Measurements from ENCODE around the gene BRIP1. TPM values are rescaled to one million over a fixed set of nuclear protein-coding genes. Genes with fewer than 3 reads are reported as not detected.
"Not testable (repeated sequence)": the region's sequence is repeated elsewhere in the genome, so short reads cannot be mapped to it uniquely, and the experiment has no call there.

BRIP1 gene
- total RNA-seq, 1 donor from 2014 or later = 6.5 TPM

DNA sequence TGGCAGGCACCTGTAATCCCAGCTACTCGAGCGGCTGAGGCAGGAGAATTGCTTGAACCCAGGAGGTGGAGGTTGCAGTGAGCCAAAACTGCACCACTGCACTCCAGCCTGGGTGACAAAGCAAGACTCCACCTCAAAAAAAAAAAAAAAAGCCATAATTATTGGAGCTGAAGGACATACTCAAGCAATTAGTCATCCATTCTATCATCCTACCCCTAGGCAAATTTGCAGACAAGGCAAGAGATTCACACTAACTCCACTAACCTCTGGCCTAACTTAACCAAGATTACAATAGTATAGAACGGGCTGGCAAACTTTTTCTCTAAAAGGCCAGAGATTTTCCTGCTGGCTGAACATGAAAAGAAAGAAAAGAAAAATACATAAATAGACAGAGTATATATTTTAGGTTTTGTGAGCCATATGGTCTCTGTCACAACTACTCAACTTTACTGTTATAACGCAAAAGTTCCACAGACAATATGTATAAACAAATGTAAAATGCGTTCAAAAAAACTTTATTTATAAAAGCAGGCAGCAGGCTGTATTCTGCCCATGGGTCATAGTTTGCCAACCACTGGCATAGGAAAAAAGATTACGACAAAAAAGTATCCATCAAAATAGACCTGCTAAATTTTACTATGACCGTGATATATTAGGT is 29.7 kb downstream of the BRIP1 start:
- DNase-seq (ENCODE audit: low spot score in 2 of 2) = no peak
- no peak for FAIRE-seq

- FAIRE-seq = no peak
These were observed 30.9 kb downstream of the BRIP1 start for GRCh38 chr17:61832463-61832862.

DNA sequence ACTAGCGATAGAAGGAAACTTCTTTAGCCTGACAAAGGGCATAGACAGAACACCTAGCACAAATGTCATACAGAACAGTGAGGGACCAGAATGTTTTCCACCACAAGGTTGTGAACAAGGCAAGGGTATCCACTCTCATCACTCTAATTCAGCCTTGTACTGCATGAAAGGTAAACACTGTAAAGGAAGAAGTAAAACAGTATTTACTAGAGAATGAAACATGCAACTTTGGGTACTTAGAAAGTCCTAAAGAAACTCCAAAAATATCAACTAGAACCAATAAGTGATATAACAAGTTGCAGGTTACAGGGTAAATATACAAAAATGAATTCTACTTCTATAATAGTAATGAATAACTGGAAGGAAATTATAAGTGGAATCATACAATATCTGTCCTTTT is 32.2 kb downstream of the BRIP1 start:
- DNase-seq (ENCODE audit: low spot score in 2 of 2) (no peak), FAIRE-seq (no peak)

More at GRCh38 chr17:61832463-61832862, 30.9 kb downstream of the BRIP1 start:
- DNase-seq (ENCODE audit: low spot score in 2 of 2) = no peak

DNA sequence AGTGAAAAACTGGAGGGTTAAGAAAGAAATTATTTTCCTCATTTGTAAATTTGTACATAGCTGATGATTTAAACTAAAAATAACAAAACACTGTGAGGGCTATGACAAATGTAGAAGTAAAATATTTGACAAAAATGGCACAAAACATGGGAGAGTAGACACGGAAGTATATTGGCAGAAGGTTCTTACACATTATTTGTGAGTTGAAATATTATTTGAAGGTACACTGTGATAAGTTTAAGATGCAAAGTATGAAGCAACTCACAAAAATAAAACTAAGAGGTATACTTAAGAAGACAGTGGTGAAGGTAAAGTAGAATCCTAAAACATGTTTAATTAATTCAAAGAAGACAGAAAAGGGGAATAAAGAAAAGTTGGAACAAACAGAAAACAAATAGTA is 34.6 kb downstream of the BRIP1 start:
- FAIRE-seq (no peak), DNase-seq (ENCODE audit: low spot score in 2 of 2) (no peak)

DNA sequence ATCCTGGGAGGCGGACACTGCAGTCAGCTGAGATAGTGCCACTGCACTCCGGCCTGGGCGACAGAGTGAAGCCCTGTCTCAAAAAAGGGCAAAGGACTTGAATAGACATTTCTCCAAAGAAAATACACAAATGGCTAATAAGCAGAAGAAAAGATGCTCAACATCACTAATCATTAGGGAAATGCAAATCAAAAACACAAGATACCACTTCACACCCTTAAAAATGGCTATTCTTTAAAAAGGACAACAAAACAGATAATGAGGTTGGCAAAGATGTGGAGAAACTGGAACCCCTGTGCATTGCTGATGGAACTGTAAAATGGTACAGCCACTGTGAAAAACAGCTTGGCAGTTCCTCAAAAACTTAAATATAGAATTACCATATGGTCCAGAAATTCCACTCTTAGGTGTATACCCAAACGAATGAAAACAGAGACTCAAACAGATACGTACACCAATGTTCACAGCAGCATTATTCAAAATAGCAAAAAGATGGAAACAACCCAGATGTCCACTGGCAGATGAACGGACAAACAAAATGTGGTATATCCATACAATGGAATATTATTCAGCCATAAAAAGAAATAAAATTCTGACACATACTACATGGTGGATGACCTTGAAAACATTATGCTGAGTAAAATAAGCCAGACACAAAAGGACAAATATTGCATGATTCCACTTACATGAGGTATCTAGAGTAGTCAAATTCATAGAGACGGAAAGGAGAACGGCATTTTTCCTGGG is 35.5 kb downstream of the BRIP1 start:
- no peak for FAIRE-seq

DNA sequence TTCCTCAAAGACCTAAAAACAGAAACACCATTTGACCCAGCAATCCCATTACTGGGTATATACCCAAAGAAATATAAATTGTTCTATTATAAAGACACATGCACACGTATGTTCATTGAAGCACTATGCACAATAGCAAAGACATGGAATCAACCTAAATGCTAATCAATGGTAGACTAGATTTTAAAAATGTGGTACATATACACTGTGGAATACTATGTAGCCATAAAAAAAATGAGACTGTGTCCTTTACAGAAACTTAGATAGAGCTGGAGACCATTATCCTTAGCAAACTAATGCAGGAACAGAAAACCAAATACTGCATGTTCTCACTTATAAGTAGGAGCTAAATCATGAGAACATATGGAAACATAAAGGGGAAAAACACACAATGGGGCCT is 36.5 kb downstream of the BRIP1 start:
- FAIRE-seq; DNase-seq (ENCODE audit: low spot score in 2 of 2): not testable (repeated sequence)

More for the DNA sequence above, 35.5 kb downstream of the BRIP1 start:
- no peak for DNase-seq (ENCODE audit: low spot score in 2 of 2)

- not testable (repeated sequence) for FAIRE-seq; DNase-seq (ENCODE audit: low spot score in 2 of 2)
These were observed 37.1 kb downstream of the BRIP1 start for GRCh38 chr17:61826198-61826597.

- DNase-seq (ENCODE audit: low spot score in 2 of 2) (no peak), FAIRE-seq (no peak)
These were observed 37.7 kb downstream of the BRIP1 start for GRCh38 chr17:61825448-61826137.

DNA sequence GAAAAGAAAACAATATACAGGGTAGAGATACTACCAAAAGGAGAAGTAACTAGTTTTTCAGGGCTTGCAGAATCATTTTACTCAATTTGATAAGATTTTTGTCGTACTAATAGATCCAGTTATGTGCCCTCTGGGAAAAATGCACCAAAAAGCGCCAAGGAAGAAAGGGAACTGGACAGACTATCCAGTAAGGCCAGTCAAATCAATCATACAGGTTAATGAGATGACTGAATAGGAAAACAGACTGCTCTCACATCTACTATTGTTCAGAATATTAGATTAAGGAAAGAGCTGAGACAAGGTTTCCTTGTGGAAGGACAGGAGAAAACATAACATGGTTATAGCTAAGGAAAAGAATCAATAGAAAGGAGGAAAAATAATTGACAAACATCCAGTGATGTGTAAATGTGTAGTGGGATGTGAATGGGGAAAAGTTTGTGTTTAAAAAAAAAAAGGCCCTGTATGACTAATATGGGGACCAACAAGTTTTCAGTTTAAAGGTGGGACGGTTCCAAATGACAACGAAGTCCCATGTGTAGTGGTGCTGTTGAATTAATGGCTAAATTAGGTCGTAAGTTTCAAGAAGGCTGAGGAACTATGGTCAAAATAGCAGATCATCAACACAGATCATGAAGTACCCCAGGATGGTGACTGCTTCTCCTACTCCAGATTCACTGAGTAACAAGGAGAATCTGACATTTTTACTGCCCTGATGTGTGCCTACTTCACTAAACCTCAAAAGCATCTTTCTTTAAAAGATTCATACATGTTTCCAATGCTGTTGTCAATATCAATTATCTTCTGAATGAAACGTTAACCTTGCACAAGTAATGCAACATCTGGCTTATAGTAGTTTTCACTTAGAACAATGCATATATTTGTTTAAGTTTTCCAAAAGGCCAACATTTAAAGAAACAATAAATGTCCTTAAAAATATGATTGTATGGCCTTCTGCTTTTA is 40.7 kb downstream of the BRIP1 start:
- no peak for FAIRE-seq
- DNase-seq (ENCODE audit: low spot score in 2 of 2) = no peak

GRCh38 chr17:61821655-61822054 is 41.7 kb downstream of the BRIP1 start:
- DNase-seq (ENCODE audit: low spot score in 2 of 2) (no peak), FAIRE-seq (no peak)

- not testable (repeated sequence) for DNase-seq (ENCODE audit: low spot score in 2 of 2); FAIRE-seq
These were observed 44.1 kb downstream of the BRIP1 start for GRCh38 chr17:61819265-61819664.

- DNase-seq (ENCODE audit: low spot score in 2 of 2) (no peak), FAIRE-seq (no peak)
These were observed 45.1 kb downstream of the BRIP1 start for GRCh38 chr17:61818225-61818624.

DNA sequence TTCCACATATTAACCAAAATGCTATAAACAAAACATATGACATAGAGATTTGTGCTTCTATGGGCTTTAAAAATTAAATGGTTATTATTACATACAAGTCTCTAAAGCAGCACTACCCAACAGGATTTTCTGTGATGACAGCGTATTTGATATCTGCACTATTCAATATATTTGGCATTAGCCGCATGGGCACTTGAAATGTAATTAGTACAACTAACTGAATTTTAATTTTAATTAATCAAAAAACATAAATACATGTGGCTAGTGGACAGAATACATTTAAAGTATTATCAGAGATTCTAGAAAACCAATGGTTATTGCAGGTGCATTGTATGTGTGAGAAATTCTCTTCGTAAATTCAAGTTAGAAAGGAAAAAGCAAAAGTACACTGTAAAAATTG is 45.9 kb downstream of the BRIP1 start:
- FAIRE-seq (no peak), DNase-seq (ENCODE audit: low spot score in 2 of 2) (no peak)

- DNase-seq (ENCODE audit: low spot score in 2 of 2) (no peak), FAIRE-seq (no peak)
These were observed 46.8 kb downstream of the BRIP1 start for GRCh38 chr17:61816538-61816937.

DNA sequence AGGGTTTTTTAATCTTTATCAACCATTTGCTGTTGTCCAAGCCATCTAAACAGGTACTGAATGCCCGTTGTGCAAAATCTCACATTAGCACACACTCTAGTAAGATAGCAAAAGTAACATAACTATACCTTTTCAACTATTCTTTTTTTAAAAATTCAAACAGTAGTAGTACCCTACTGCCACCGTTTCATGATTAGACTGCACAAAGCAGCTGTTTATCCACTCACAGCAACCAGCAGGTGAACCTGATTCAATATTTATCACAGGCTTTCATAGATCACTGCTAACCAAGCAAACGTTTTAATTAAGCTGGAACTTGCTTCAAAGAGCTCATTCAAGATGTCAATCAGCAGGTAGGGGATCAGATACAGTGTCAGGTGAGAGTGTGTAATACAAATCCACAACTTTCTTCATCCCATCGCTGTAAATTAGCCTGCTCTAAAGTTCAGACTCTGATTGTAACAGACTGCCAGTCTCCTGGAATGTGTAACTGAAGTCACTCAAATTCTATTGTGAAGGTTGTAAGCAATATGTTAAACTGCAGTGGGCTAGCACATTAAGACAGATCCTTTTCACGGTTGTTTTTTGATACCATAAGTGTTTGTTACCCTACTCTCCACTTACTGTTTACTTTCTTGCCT is 47.3 kb downstream of the BRIP1 start:
- FAIRE-seq = no peak
- no peak for DNase-seq (ENCODE audit: low spot score in 2 of 2)

DNA sequence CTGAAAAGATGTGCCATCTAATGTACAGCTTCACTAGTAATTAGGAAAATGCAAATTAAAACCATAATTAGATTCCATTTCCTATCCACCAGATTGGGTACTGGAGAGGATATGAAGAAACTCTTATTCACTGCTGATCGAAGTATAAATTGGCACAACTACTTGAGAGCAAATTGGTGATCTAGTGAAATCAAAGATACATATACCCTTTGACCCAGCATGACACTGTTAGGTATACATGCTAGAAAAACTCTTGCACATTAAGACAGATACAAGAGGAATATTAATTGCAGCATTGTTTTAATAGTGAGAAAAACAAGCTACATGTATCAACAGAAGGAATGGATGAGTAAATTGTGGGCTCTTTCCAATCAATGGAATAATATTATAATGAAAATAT is 48.8 kb downstream of the BRIP1 start:
- DNase-seq (ENCODE audit: low spot score in 2 of 2) (no peak), FAIRE-seq (no peak)

DNA sequence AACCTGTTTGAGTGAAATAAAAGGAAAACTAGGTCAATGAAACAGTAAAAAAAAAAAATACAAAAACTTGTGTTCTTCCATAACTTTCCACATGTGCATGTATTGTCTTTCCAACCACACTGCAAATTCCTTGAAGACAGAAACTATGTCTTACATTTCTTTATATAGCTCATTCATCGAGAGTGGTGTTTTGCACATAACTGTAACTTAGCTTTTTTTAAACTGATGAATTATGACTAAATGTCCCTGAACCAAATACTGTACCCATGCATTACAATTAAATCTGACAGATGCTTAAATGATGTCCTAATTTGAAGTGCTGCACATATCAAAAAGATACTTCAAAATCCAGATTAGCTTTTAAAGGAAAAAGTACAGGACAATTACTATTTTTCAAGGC is 50.1 kb downstream of the BRIP1 start:
- FAIRE-seq (no peak), DNase-seq (ENCODE audit: low spot score in 2 of 2) (no peak)

DNA sequence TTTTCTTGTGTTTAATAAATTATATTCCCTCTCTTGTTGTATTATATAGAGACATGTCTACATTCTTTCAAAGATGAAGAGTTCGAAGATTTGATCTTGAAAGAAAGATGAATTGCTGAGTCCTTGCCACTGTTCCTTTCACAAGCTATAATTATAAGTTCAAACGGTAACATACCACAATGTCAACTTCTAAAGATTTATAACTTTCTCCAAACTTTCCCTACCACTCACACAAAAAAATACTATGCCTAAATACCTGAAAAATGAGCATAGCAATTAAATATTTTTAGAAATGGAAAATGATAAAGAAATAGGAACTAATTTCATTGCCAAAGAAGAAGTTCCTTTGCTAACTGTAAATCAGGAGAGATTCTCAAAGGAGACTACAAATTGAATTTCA is 50.6 kb downstream of the BRIP1 start:
- FAIRE-seq = no peak
- DNase-seq (ENCODE audit: low spot score in 2 of 2) = no peak

- DNase-seq (ENCODE audit: low spot score in 2 of 2) = no peak
- FAIRE-seq = no peak
These were observed 53.4 kb downstream of the BRIP1 start for GRCh38 chr17:61809816-61810392.

All from frontal cortex (tissue), 4 donors.